Hindlimb muscle (tissue), 1 donor: Measurements from ENCODE around the gene ADCY10. TPM values are rescaled to one million over a fixed set of nuclear protein-coding genes. Genes with fewer than 3 reads are reported as not detected.
"Not testable (repeated sequence)": the region's sequence is repeated elsewhere in the genome, so short reads cannot be mapped to it uniquely, and the experiment has no call there.

ENCODE experiments used
- DNase-seq: peaks from one replicate; pipeline ENCODE4 v3.0.0-alpha.2; 2013
- polyA plus RNA-seq: library from polyadenylated mRNA; unstranded; fragments of 120-200 nt; gene quantifications from one replicate; pipeline ENCODE4 v1.2.1, GENCODE V29; 2013; ENCODE audit not compliant: insufficient read length

Gene ADCY10
- polyA plus RNA-seq, 1 donor = 0.17 TPM

GRCh38 chr1:167856711-167857418 lies 57.1 kb downstream of the ADCY10 start:
- no peak for DNase-seq

GRCh38 chr1:167854184-167854583 lies 59.8 kb downstream of the ADCY10 start:
- DNase-seq = no peak

- DNase-seq = no peak
Observed at GRCh38 chr1:167849666-167850065, 64.3 kb downstream of the ADCY10 start.

- no peak for DNase-seq
Observed at GRCh38 chr1:167842872-167843271, 71.1 kb downstream of the ADCY10 start.

- no peak for DNase-seq
Observed at GRCh38 chr1:167841530-167841929, 72.4 kb downstream of the ADCY10 start.

- DNase-seq = no peak
Observed at GRCh38 chr1:167839009-167839408, 74.9 kb downstream of the ADCY10 start.

- no peak for DNase-seq
Observed at GRCh38 chr1:167837326-167837725, 76.6 kb downstream of the ADCY10 start.

GRCh38 chr1:167836197-167836596 lies 77.7 kb downstream of the ADCY10 start:
- no peak for DNase-seq

GRCh38 chr1:167833904-167834303 lies 80.0 kb downstream of the ADCY10 start:
- no peak for DNase-seq

GRCh38 chr1:167832693-167833092 lies 81.2 kb downstream of the ADCY10 start:
- DNase-seq = no peak

GRCh38 chr1:167830668-167831067 lies 83.3 kb downstream of the ADCY10 start:
- not testable (repeated sequence) for DNase-seq

- DNase-seq = no peak
Observed at GRCh38 chr1:167829868-167830267, 84.1 kb downstream of the ADCY10 start.

GRCh38 chr1:167826127-167826526 lies 87.8 kb downstream of the ADCY10 start:
- no peak for DNase-seq

GRCh38 chr1:167825419-167826079 lies 88.4 kb downstream of the ADCY10 start:
- no peak for DNase-seq

- DNase-seq = no peak
Observed at GRCh38 chr1:167824163-167824794, 89.7 kb downstream of the ADCY10 start.

GRCh38 chr1:167821969-167822685 lies 91.8 kb downstream of the ADCY10 start:
- DNase-seq = no peak

GRCh38 chr1:167821356-167821685 lies 92.6 kb downstream of the ADCY10 start:
- no peak for DNase-seq

- no peak for DNase-seq
Observed at GRCh38 chr1:167820684-167821355, 93.1 kb downstream of the ADCY10 start.

GRCh38 chr1:167819849-167820683 lies 93.9 kb downstream of the ADCY10 start:
- peak; percentile 54 for DNase-seq

GRCh38 chr1:167815650-167816049 lies 98.3 kb downstream of the ADCY10 start:
- DNase-seq = no peak

GRCh38 chr1:167812972-167813371 lies 101.0 kb downstream of the ADCY10 start:
- no peak for DNase-seq

- no peak for DNase-seq
Observed at GRCh38 chr1:167808690-167809089, 105.2 kb downstream of the ADCY10 start.
